Central memory CD8-positive, alpha-beta T cell (primary cell): ENCODE measurements around the gene AADACL4.

Experiments
- ATAC-seq: fragments of 150-1000 bp; cut with Tn5 transposase; replicated peaks from 2 replicates; pipeline ENCODE4 v1.10.0; 2022; ENCODE audit warnings: mild to moderate bottlenecking, moderate FRiP score, moderate number of reproducible peaks; ENCODE audit not compliant: poor library complexity, severe bottlenecking; ENCODE audit errors: extremely low read depth
- DNase-seq, 2 donors: peaks; one replicate each; pipeline ENCODE4 v3.0.0; 2021; ENCODE audit warnings: low spot score in 2 of 2
- H3K27ac Mint-ChIP-seq: one replicate; pipeline ENCODE4 v1.8.0; 2022; ENCODE audit warnings: low read depth, mild to moderate bottlenecking, moderate library complexity, mixed read lengths
- H3K27me3 Mint-ChIP-seq: one replicate; pipeline ENCODE4 v1.8.0; 2022; ENCODE audit warnings: mixed read lengths
- H3K36me3 Mint-ChIP-seq: one replicate; pipeline ENCODE4 v1.8.0; 2022; ENCODE audit warnings: mild to moderate bottlenecking, moderate library complexity, mixed read lengths; ENCODE audit not compliant: insufficient read depth
- H3K4me1 Mint-ChIP-seq: one replicate; pipeline ENCODE4 v1.8.0; 2022; ENCODE audit warnings: mixed read lengths
- H3K4me3 Mint-ChIP-seq: one replicate; pipeline ENCODE4 v1.8.0; 2022; ENCODE audit warnings: mild to moderate bottlenecking, moderate library complexity, mixed read lengths
- H3K9me3 Mint-ChIP-seq: one replicate; pipeline ENCODE4 v1.8.0; 2022; ENCODE audit warnings: mixed read lengths

AADACL4 gene

GRCh38 chr1:12615865-12616708, 27.8 kb upstream of the AADACL4 start:
- ATAC-seq (no peak), DNase-seq (no peak)
- no peaks in the 10 kb centered on the region for H3K9me3 Mint-ChIP-seq
- peaks cover 25% of the 10 kb centered on the region for H3K36me3 Mint-ChIP-seq
- peak overlapping the region; percentile 99 for H3K4me3 Mint-ChIP-seq
- H3K27ac Mint-ChIP-seq, result peak overlapping the region; percentile 96
- H3K27me3 Mint-ChIP-seq, result no peaks in the 10 kb centered on the region
- peaks cover 76% of the 10 kb centered on the region for H3K4me1 Mint-ChIP-seq

GRCh38 chr1:12616709-12617373, 27.0 kb upstream of the AADACL4 start:
- Mint-ChIP-seq H3K27me3 (no peaks in the 10 kb centered on the region), H3K9me3 (no peaks in the 10 kb centered on the region), H3K4me3 (peak overlapping the region; percentile 99), H3K27ac (peak overlapping the region; percentile 96), H3K4me1 (peaks cover 73% of the 10 kb centered on the region), H3K36me3 (peaks cover 23% of the 10 kb centered on the region)
- DNase-seq (no peak), ATAC-seq (no peak)

GRCh38 chr1:12617511-12617900, 26.4 kb upstream of the AADACL4 start:
- H3K27ac Mint-ChIP-seq, result peak overlapping the region; percentile 96
- DNase-seq, result peak in 1 of 2 donors; percentile 24
- ATAC-seq, result peak; percentile 21
- no peaks in the 10 kb centered on the region for H3K9me3 Mint-ChIP-seq
- peak overlapping the region; percentile 99 for H3K4me3 Mint-ChIP-seq
- H3K4me1 Mint-ChIP-seq, result peaks cover 67% of the 10 kb centered on the region
- peaks cover 19% of the 10 kb centered on the region for H3K36me3 Mint-ChIP-seq
- no peaks in the 10 kb centered on the region for H3K27me3 Mint-ChIP-seq

DNA sequence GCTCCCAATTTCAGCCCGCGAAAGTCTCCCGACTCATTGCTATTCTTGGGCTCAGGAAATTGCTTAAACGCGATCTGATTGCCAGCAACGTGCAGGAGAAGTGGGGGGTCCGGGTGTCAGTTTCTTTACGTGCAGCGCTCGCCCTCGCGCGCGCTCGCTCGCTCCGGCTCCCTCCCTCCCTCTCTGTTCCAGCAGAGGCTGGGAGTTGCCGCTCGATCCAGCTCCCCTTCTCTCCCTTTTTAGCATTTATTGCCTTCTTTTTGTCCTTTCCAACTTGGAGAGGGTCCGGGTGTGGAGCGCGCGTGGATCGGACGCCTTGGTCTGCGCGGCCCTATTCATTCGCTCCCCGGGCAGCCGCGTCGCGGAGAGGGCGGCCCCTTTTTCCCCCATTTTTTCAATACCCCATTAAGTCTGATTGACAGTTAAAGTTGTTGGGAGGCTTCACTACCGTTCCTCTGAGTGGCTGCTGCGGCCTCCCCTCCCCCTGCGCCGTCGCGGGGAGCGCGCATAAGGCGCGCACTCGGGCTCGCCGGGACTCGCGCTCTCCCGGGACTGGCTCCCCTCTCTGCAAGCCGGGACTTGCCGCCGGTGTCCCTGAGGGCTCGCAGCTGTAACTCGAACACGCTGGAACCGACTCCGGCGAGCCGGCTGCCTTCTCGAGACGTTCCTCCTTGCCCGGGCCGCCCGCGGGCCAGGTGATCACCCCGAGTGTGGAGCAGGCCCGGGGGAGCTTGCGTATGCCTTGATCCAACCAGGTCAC, 25.8 kb upstream of the AADACL4 start, which contains the start of gene DHRS3:
Gene DHRS3 (minus strand): TSS at position 310 of the 760 bp plus-strand sequence. CDS start 862 bp downstream, outside the sequence.
- peak; percentile 61 for ATAC-seq
- H3K27me3 Mint-ChIP-seq, result no peaks in the 10 kb centered on the region
- peak within 1 kb of the TSS; percentile 96 for H3K27ac Mint-ChIP-seq

DNA sequence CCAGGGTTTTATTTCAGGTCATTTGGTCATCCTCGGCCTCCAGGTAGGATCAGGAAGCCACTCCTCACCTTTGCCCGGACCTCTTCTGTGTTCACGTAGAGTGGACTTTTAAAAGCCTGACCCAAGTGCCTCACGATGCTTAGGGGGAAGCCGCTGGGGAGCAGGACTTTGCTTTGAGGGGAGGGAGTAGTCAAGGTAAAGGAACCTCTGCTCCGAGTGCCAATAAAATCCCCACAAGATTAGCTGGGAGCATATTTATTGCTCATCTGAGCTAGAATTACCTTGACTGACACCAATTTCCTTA, 25.3 kb upstream of the AADACL4 start:
- peak overlapping the region; percentile 96 for H3K27ac Mint-ChIP-seq
- ATAC-seq (no peak), DNase-seq (no peak)
- peaks cover 56% of the 10 kb centered on the region for H3K4me1 Mint-ChIP-seq
- H3K9me3 Mint-ChIP-seq, result no peaks in the 10 kb centered on the region
- peak overlapping the region; percentile 99 for H3K4me3 Mint-ChIP-seq
- no peaks in the 10 kb centered on the region for H3K27me3 Mint-ChIP-seq
- peaks cover 19% of the 10 kb centered on the region for H3K36me3 Mint-ChIP-seq

More for the DNA sequence above, 25.8 kb upstream of the AADACL4 start, which contains the start of gene DHRS3:
- no peaks in the 10 kb centered on the region for H3K9me3 Mint-ChIP-seq
- peaks cover 62% of the 10 kb centered on the region for H3K4me1 Mint-ChIP-seq
- DNase-seq, result peak; percentile 46 to 59
- peak within 1 kb of the TSS; percentile 99 for H3K4me3 Mint-ChIP-seq
- peaks cover 19% of the 10 kb centered on the region for H3K36me3 Mint-ChIP-seq

- ATAC-seq (peak; percentile 13), DNase-seq (no peak)
- H3K9me3 Mint-ChIP-seq, result no peaks in the 10 kb centered on the region
- peak overlapping the region; percentile 96 for H3K27ac Mint-ChIP-seq
- H3K4me3 Mint-ChIP-seq, result peak overlapping the region; percentile 99
- peaks cover 19% of the 10 kb centered on the region for H3K36me3 Mint-ChIP-seq
- no peaks in the 10 kb centered on the region for H3K27me3 Mint-ChIP-seq
- peaks cover 54% of the 10 kb centered on the region for H3K4me1 Mint-ChIP-seq
Measured at GRCh38 chr1:12618965-12619791, 24.7 kb upstream of the AADACL4 start.

- Mint-ChIP-seq H3K4me1 (peaks cover 47% of the 10 kb centered on the region), H3K36me3 (peaks cover 17% of the 10 kb centered on the region), H3K9me3 (no peaks in the 10 kb centered on the region), H3K4me3 (peak overlapping the region; percentile 99), H3K27me3 (no peaks in the 10 kb centered on the region), H3K27ac (peak overlapping the region; percentile 64)
- ATAC-seq, result peak; percentile 49
- DNase-seq, result peak; percentile 67 to 68
Measured at GRCh38 chr1:12619792-12620487, 23.9 kb upstream of the AADACL4 start.

DNA sequence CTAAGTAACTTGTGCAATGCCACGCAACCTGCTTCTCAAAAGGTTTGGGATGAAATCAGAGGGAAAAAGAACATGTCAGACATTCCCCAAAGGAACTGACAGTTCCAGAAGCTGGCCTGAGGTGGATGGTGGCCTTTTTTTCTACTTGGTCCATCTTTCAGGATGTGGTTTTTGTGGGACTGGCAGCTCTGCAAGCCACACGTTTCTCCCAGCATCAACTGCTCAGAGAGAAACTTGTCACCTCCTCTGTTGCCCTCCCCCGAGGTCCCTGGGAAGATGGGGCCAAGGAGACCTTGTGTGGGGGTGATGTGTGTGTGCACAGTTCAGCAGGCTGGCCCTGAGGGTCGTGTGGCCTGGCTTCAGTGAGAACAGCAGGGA, 23.4 kb upstream of the AADACL4 start:
- DNase-seq, result no peak
- H3K4me1 Mint-ChIP-seq, result peaks cover 42% of the 10 kb centered on the region
- no peak for ATAC-seq
- peaks cover 17% of the 10 kb centered on the region for H3K36me3 Mint-ChIP-seq
- peak overlapping the region; percentile 99 for H3K4me3 Mint-ChIP-seq
- H3K9me3 Mint-ChIP-seq, result no peaks in the 10 kb centered on the region
- peak overlapping the region; percentile 64 for H3K27ac Mint-ChIP-seq
- no peaks in the 10 kb centered on the region for H3K27me3 Mint-ChIP-seq

DNA sequence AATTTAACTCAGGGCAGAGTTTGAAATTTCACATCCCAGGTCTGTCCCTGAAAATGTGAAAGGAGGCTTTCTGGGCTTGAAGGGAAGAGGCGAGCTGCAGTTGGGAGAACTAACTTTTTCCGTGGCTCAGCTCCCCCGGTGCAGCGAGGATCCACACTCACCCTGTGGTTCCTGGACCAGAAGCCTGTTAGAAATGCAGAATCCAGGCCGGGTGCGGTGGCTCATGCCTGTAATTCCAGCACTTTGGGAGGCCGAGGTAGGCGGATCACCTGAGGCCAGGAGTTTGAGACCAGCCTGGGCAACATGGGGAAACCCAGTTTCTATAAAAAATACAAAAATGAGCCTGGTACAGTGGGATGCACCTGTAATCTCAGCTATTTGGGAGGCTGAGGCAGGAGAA, 23.0 kb upstream of the AADACL4 start:
- DNase-seq, result no peak
- no peak for ATAC-seq
- Mint-ChIP-seq H3K9me3 (no peaks in the 10 kb centered on the region), H3K36me3 (peaks cover 17% of the 10 kb centered on the region), H3K4me3 (peak overlapping the region; percentile 99), H3K27ac (no peak overlapping the region), H3K27me3 (no peaks in the 10 kb centered on the region), H3K4me1 (peaks cover 37% of the 10 kb centered on the region)

DNA sequence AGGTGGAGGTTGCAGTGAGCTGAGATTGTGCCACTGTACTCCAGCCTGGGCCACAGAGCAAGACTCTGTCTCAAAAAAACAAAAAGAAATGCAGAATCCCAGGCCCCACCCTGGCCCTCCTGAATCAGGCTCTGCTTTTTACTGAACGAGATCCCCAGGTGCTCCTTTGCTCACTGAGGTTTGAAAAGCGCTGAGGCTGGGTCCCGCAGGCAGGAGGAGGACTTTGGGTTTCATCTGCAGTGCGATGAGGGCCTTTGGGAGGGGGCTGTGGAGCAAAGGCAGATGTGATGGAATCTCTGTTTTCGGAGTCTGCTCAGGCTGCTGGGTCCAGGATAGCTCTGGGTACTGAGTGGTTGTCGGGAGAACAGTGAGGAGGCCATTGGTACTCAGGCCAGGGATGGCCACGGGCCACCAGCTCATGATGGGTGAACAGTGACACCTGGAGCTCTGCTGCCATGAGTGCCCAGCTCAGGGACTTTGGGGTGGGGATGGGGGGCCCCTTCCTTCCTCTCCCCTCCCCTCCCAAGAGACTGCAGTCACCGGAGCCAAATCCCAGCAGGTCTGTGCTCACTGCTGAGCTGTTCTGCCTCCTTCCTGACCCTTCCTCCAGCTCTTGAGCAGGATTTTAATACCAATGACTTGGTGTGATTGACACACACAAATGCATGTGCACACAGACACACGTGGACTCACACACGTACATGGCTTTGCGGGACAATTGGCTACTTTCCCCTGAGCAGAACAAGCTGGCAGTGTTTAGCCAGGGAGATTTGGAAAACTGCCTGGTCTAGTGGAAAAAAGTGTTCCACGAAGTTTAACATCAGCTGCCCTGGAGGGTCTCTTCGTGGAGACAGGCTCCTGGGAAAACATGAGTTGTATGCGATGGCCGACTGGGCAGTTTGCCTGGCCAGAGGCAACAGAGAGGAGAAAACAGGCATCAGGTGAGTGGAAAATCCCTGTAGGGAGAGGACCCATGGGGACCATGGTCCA, 22.2 kb upstream of the AADACL4 start:
- ATAC-seq (no peak), DNase-seq (no peak)
- no peak overlapping the region for H3K27ac Mint-ChIP-seq
- H3K4me1 Mint-ChIP-seq, result peaks cover 30% of the 10 kb centered on the region
- no peak overlapping the region for H3K4me3 Mint-ChIP-seq
- no peaks in the 10 kb centered on the region for H3K9me3 Mint-ChIP-seq
- no peaks in the 10 kb centered on the region for H3K27me3 Mint-ChIP-seq
- H3K36me3 Mint-ChIP-seq, result peaks cover 17% of the 10 kb centered on the region

- Mint-ChIP-seq H3K4me1 (peaks cover 29% of the 10 kb centered on the region), H3K36me3 (peaks cover 12% of the 10 kb centered on the region), H3K27ac (no peak overlapping the region), H3K4me3 (no peak overlapping the region), H3K9me3 (no peaks in the 10 kb centered on the region), H3K27me3 (no peaks in the 10 kb centered on the region)
- ATAC-seq (no peak), DNase-seq (no peak)
Measured at GRCh38 chr1:12622506-12622905, 21.4 kb upstream of the AADACL4 start.
